H1 (cell line): Measurements from ENCODE around the gene CYP4F11. TPM values are rescaled to one million over a fixed set of nuclear protein-coding genes. Genes with fewer than 3 reads are reported as not detected.

ENCODE experiments used
- CTCF ChIA-PET: fragments of 300-600 bp; sonication (Branson Sonifier 250); formaldehyde crosslinking; loops from one replicate; lab custom pipeline; 2021; ENCODE audit not compliant: partially characterized antibody; lab: Charles Lee
- POLR2A ChIA-PET: fragments of 300-600 bp; sonication (Branson Sonifier 250); formaldehyde crosslinking; loops from one replicate; lab custom pipeline; 2021; ENCODE audit warnings: inconsistent platforms; ENCODE audit not compliant: partially characterized antibody; lab: Charles Lee
- DNase-seq, 2 experiments: peaks; one replicate each; pipeline versions ENCODE4 v3.0.0 to v3.0.0-alpha.2; 2010 to 2022; ENCODE audit warnings: low spot score in 2 of 2, low read depth in 1 of 2, mixed read lengths in 1 of 2
- FAIRE-seq: peaks from 2 replicates; lab custom pipeline; 2011; peaks lifted over from hg19 to GRCh38; lab: Jason Lieb, UNC
- H2AFZ ChIP-seq: 2 replicates; pipeline ENCODE4 v1.8.1; 2012; ENCODE audit warnings: low read length, inconsistent platforms
- H2AK5ac ChIP-seq: 2 replicates; pipeline ENCODE4 v1.6.1; 2013; ENCODE audit warnings: low read depth, low read length
- H2BK120ac ChIP-seq: replicated peaks from 2 replicates; pipeline ENCODE3; 2013; ENCODE audit warnings: low read depth, low read length, inconsistent platforms
- H2BK12ac ChIP-seq: 2 replicates; pipeline ENCODE4 v1.6.1; 2013; ENCODE audit warnings: low read depth, low read length
- H2BK15ac ChIP-seq: 2 replicates; pipeline ENCODE4 v1.6.1; 2013; ENCODE audit warnings: low read length
- H2BK20ac ChIP-seq: 2 replicates; pipeline ENCODE4 v1.6.1; 2013; ENCODE audit warnings: low read length
- H2BK5ac ChIP-seq: 2 replicates; pipeline ENCODE4 v1.6.1; 2013; ENCODE audit warnings: low read depth, low read length
- H3K14ac ChIP-seq: 2 replicates; pipeline ENCODE4 v1.6.1; 2013; ENCODE audit warnings: inconsistent platforms; ENCODE audit not compliant: insufficient read length
- H3K18ac ChIP-seq: 2 replicates; pipeline ENCODE4 v1.6.1; 2013; ENCODE audit warnings: low read length; ENCODE audit errors: extremely low read depth
- H3K23ac ChIP-seq: 2 replicates; pipeline ENCODE4 v1.6.1; 2013; ENCODE audit warnings: inconsistent platforms; ENCODE audit not compliant: insufficient read length
- H3K23me2 ChIP-seq: 2 replicates; pipeline ENCODE4 v1.6.1; 2013; ENCODE audit warnings: low read depth, low read length
- H3K27ac ChIP-seq: 2 replicates; pipeline ENCODE4 v1.6.1; 2011; ENCODE audit warnings: low read depth, low read length, inconsistent platforms
- H3K27me3 ChIP-seq, 4 experiments: replicated peaks in 1 of 4; 1 replicate in 1 of 4; 2 replicates in 3 of 4; pipeline versions ENCODE4 v1.6.1 to v1.8.1; 2011 to 2013; ENCODE audit warnings: low read length in 3 of 4, mild to moderate bottlenecking in 3 of 4, inconsistent platforms in 2 of 4, mixed read lengths in 2 of 4, moderate library complexity in 1 of 4; ENCODE audit not compliant: control insufficient read depth in 3 of 4, insufficient read depth in 3 of 4; ENCODE audit errors: extremely low read depth in 1 of 4
- H3K36me3 ChIP-seq, 4 experiments: 2 replicates each; pipeline versions ENCODE4 v1.6.1 to v1.8.1; 2011 to 2013; ENCODE audit warnings: mild to moderate bottlenecking in 4 of 4, low read length in 3 of 4, moderate library complexity in 2 of 4, control low read depth in 1 of 4, inconsistent platforms in 1 of 4; ENCODE audit not compliant: insufficient read depth in 4 of 4, control insufficient read depth in 2 of 4
- H3K4ac ChIP-seq: replicated peaks from 2 replicates; pipeline ENCODE3; 2013; ENCODE audit warnings: low read length, low read depth, mixed read lengths, inconsistent platforms; ENCODE audit not compliant: insufficient read length
- H3K4me1 ChIP-seq, 4 experiments: replicated peaks in 1 of 4; 1 replicate in 1 of 4; 2 replicates in 3 of 4; pipeline versions ENCODE4 v1.6.1 to v1.8.1; 2011 to 2013; ENCODE audit warnings: low read length in 3 of 4, inconsistent platforms in 2 of 4, mixed read lengths in 1 of 4; ENCODE audit not compliant: insufficient read depth in 4 of 4, control insufficient read depth in 3 of 4
- H3K4me2 ChIP-seq, 2 experiments: 2 replicates each; pipeline versions ENCODE4 v1.6.1 to v1.8.1; 2011 to 2013; ENCODE audit warnings: low read depth in 2 of 2, low read length in 2 of 2, control low read depth in 1 of 2, inconsistent platforms in 1 of 2, mild to moderate bottlenecking in 1 of 2; ENCODE audit not compliant: insufficient read depth in 1 of 2
- H3K4me3 ChIP-seq, 4 experiments: fragments of 200-600, 300-600 bp in 1 of 4; sonication (generic), shearing (Covaris generic), sonication (Bioruptor Twin) in 1 of 4; 2 replicates each; pipeline versions ENCODE4 v1.5.1 to v1.8.1; 2011 to 2016; ENCODE audit warnings: low read length in 4 of 4, low read depth in 3 of 4, control low read depth in 2 of 4, inconsistent platforms in 2 of 4, mild to moderate bottlenecking in 2 of 4, mixed read lengths in 1 of 4, moderate library complexity in 1 of 4; ENCODE audit not compliant: insufficient read depth in 2 of 4; ENCODE audit errors: extremely low read depth in 1 of 4
- H3K56ac ChIP-seq: replicated peaks from 2 replicates; pipeline ENCODE3; 2013; ENCODE audit warnings: low read depth, mild to moderate bottlenecking, mixed read lengths, low read length, inconsistent platforms; ENCODE audit not compliant: insufficient read length
- H3K79me1 ChIP-seq: 2 replicates; pipeline ENCODE4 v1.6.1; 2013; ENCODE audit warnings: low read depth, low read length, control low read depth
- H3K79me2 ChIP-seq, 2 experiments: 2 replicates each; pipeline versions ENCODE4 v1.6.1 to v1.8.1; 2012 to 2013; ENCODE audit warnings: low read length in 2 of 2, mild to moderate bottlenecking in 2 of 2, inconsistent platforms in 1 of 2; ENCODE audit not compliant: insufficient read depth in 2 of 2, control insufficient read depth in 1 of 2
- H3K9ac ChIP-seq, 4 experiments: replicated peaks in 1 of 4; 1 replicate in 1 of 4; 2 replicates in 3 of 4; pipeline versions ENCODE4 v1.6.1 to v1.8.1; 2011 to 2013; ENCODE audit warnings: low read depth in 3 of 4, low read length in 3 of 4, control low read depth in 2 of 4, mild to moderate bottlenecking in 2 of 4, moderate library complexity in 2 of 4, inconsistent platforms in 1 of 4; ENCODE audit errors: extremely low read depth in 1 of 4
- H3K9me3 ChIP-seq, 2 experiments: 2 replicates each; pipeline versions ENCODE4 v1.6.1 to v1.8.1; 2012 to 2013; ENCODE audit warnings: mild to moderate bottlenecking in 2 of 2, moderate library complexity in 2 of 2, control low read depth in 1 of 2, inconsistent platforms in 1 of 2, low read depth in 1 of 2, low read length in 1 of 2, mixed read lengths in 1 of 2; ENCODE audit not compliant: insufficient read depth in 2 of 2
- H4K20me1 ChIP-seq, 2 experiments: replicated peaks in 1 of 2; 2 replicates each; pipeline versions ENCODE3 to v1.8.1; 2011 to 2013; ENCODE audit warnings: inconsistent platforms in 2 of 2, low read length in 2 of 2, mild to moderate bottlenecking in 1 of 2; ENCODE audit not compliant: insufficient read depth in 2 of 2, control insufficient read depth in 1 of 2
- H4K5ac ChIP-seq: 2 replicates; pipeline ENCODE4 v1.6.1; 2013; ENCODE audit warnings: low read length, low read depth, mixed read lengths, inconsistent platforms; ENCODE audit not compliant: insufficient read length
- H4K8ac ChIP-seq: 2 replicates; pipeline ENCODE4 v1.8.0; 2013; ENCODE audit warnings: mild to moderate bottlenecking, moderate library complexity, low read length, inconsistent platforms; ENCODE audit not compliant: insufficient read depth; ENCODE audit errors: extremely low read depth
- H4K91ac ChIP-seq: replicated peaks from 2 replicates; pipeline ENCODE3; 2013; ENCODE audit warnings: low read length, mixed read lengths, inconsistent platforms; ENCODE audit not compliant: insufficient read length
- ASH2L ChIP-seq: fragments of 200-600, 300-600 bp; sonication (generic); IDR thresholded peaks from one replicate; pipeline ENCODE4 v1.7.1; 2017; ENCODE audit warnings: low read length
- FOSL1 ChIP-seq: IDR thresholded peaks from 2 replicates; pipeline ENCODE4 v1.6.1; 2011; ENCODE audit warnings: mild to moderate bottlenecking, low read depth, low read length, moderate library complexity; ENCODE audit not compliant: insufficient read depth
- JUND ChIP-seq: IDR thresholded peaks from 2 replicates; pipeline ENCODE4 v1.6.1; 2011; ENCODE audit warnings: mild to moderate bottlenecking, improper control_type of control experiment, low read length
- KDM1A ChIP-seq: fragments of 200-600, 300-600 bp; sonication (generic); IDR thresholded peaks from 2 replicates; pipeline ENCODE4 v1.7.1; 2016; ENCODE audit warnings: mild to moderate bottlenecking, low read length, borderline replicate concordance
- POLR2A ChIP-seq, 2 experiments: IDR thresholded peaks; 1 replicate in 1 of 2; 2 replicates in 1 of 2; pipeline ENCODE4 v1.6.1; 2011; ENCODE audit warnings: low read depth in 2 of 2, low read length in 2 of 2, mild to moderate bottlenecking in 2 of 2; ENCODE audit errors: control extremely low read depth in 1 of 2
- SIN3A ChIP-seq, 2 experiments: IDR thresholded peaks in 1 of 2; conservative IDR thresholded peaks in 1 of 2; 2 replicates each; pipeline ENCODE4 v1.6.1; 2011 to 2012; ENCODE audit warnings: low read length in 2 of 2, improper control_type of control experiment in 1 of 2, low read depth in 1 of 2, mild to moderate bottlenecking in 1 of 2
- SP1 ChIP-seq: IDR thresholded peaks from 2 replicates; pipeline ENCODE4 v1.6.1; 2011; ENCODE audit warnings: low read depth, low read length
- SP2 ChIP-seq: IDR thresholded peaks from 2 replicates; pipeline ENCODE4 v1.6.1; 2012; ENCODE audit warnings: mild to moderate bottlenecking, low read length, inconsistent platforms
- SRF ChIP-seq: IDR thresholded peaks from 2 replicates; pipeline ENCODE4 v1.6.1; 2011; ENCODE audit warnings: mild to moderate bottlenecking, low read depth, low read length, moderate library complexity
- SUZ12 ChIP-seq: fragments of 200-600 bp; sonication (generic); IDR thresholded peaks from 2 replicates; pipeline ENCODE4 v1.6.1; 2012; ENCODE audit warnings: mild to moderate bottlenecking, inconsistent platforms, low read length, moderate library complexity, mixed read lengths
- ZNF274 ChIP-seq: IDR thresholded peaks from 2 replicates; pipeline ENCODE4 v1.7.0; 2012; ENCODE audit warnings: low read length, borderline replicate concordance; ENCODE audit errors: extremely low read depth
- WGBS, 2 experiments: shearing (Covaris generic) in 1 of 2; methylation state at CpG; one replicate each; pipeline versions ENCODE4 v1.1.6 to v1.1.7; 2013 to 2015; ENCODE audit warnings: low lambda C conversion rate in 2 of 2, mixed read lengths in 2 of 2, inconsistent platforms in 1 of 2, low coverage in 1 of 2, missing lambda C conversion rate in 1 of 2; ENCODE audit not compliant: insufficient replicate concordance in 2 of 2, insufficient coverage in 1 of 2, insufficient read length in 1 of 2; ENCODE audit errors: extremely low coverage in 1 of 2, missing lambda C conversion rate in 1 of 2; 5-methylcytosine and 5-hydroxymethylcytosine counted together
- polyA plus RNA-seq, 7 experiments: library from polyadenylated mRNA; depleted of rRNA in 3 of 7; stranded (reverse) in 5 of 7; unstranded in 2 of 7; fragments of >200 nt in 5 of 7; fragments of 200-250 nt in 2 of 7; gene quantifications; 1 replicate in 5 of 7; 2 replicates in 1 of 7; 4 replicates in 1 of 7; pipeline versions ENCODE4 v1.2.1 to v1.2.3, GENCODE V29; 2011 to 2013; ENCODE audit warnings: missing spikeins in 2 of 7, mixed read lengths in 2 of 7
- total RNA-seq: library from RNA; stranded (reverse); fragmentation: NEBNext Ultra II Directional; extraction: Animal tissue kit (Norgen Biotek cat#: 25700); gene quantifications from 2 replicates; pipeline ENCODE4 v1.2.1, GENCODE V29; 2021

The CYP4F11 gene
- total and polyA plus RNA-seq, 2 of the 8 experiments (the other 6 are each of a cell fraction or from before 2014, with no cell fraction given): not detected

GRCh38 chr19:15902254-15902653, 32.1 kb downstream of the CYP4F11 start:
- no peak overlapping the region for H3K23ac ChIP-seq
- H3K4me2 ChIP-seq: no peak overlapping the region
- DNase-seq: no peak
- no peaks in the 10 kb centered on the region for H3K79me2 ChIP-seq
- no peak overlapping the region for H2BK20ac ChIP-seq
- H3K4me3 ChIP-seq: no peak overlapping the region
- no peak for TF ChIP-seq FOSL1
- no peak for TF ChIP-seq ASH2L
- no peak for TF ChIP-seq JUND
- TF ChIP-seq SP1: no peak
- TF ChIP-seq SIN3A (conservative IDR thresholded peaks at IDR 0.05 in 1 of 2, IDR thresholded peaks at IDR 0.05 in 1 of 2; ENCODE audit: low read depth in 1 of 2, low read length in 2 of 2): no peak
- no peak for TF ChIP-seq POLR2A (IDR thresholded peaks at IDR 0.05; ENCODE audit: control extremely low read depth in 1 of 2, low read depth in 2 of 2, low read length in 2 of 2)
- no peak for TF ChIP-seq ZNF274
- TF ChIP-seq KDM1A: no peak
- TF ChIP-seq SUZ12: no peak
- TF ChIP-seq SRF: no peak
- no peak for TF ChIP-seq SP2
- TF ChIP-seq, all 59 proteins: peak for 0
- Histone ChIP-seq H2AK5ac (no peak overlapping the region), H3K4me1 (no peaks in the 10 kb centered on the region), H3K56ac (no peak overlapping the region), H2AFZ (no peak overlapping the region), H3K4ac (no peak overlapping the region), H4K5ac (no peak overlapping the region), H2BK120ac (no peak overlapping the region), H2BK5ac (no peak overlapping the region), H3K18ac (no peak overlapping the region), H3K9me3 (peaks cover 45 to 55% of the 10 kb centered on the region in 2 experiments), H3K79me1 (no peaks in the 10 kb centered on the region), H4K91ac (no peak overlapping the region), H3K23me2 (no peaks in the 10 kb centered on the region), H3K36me3 (no peaks in the 10 kb centered on the region), H4K20me1 (no peaks in the 10 kb centered on the region), H4K8ac (no peak overlapping the region), H3K27me3 (no peaks in the 10 kb centered on the region), H3K14ac (no peak overlapping the region), H2BK12ac (no peak overlapping the region), H3K9ac (no peak overlapping the region), H3K27ac (no peak overlapping the region), H2BK15ac (no peak overlapping the region)
- FAIRE-seq: no peak
- 82% methylated on average over 6 of the region's 11 CpGs; no CpG with 5 or more reads in 1 of the 2 experiments for WGBS, 2 experiments
- ChIA-PET POLR2A (no interaction called here), CTCF (no interaction called here)
